PC-9 (cell line): ENCODE data around the gene MIER3.

Source experiments
- CTCF ChIP-seq: fragments of 200-600 bp; sonication (generic); conservative IDR thresholded peaks from 2 replicates; pipeline ENCODE4 v1.6.1; 2017; ENCODE audit warnings: mixed run types, antibody characterized with exemption, mild to moderate bottlenecking, moderate library complexity
- EZH2 ChIP-seq: fragments of 200-600 bp; sonication (generic); IDR thresholded peaks from 2 replicates; pipeline ENCODE4 v1.8.0; 2017; ENCODE audit warnings: antibody characterized with exemption, low read depth

GRCh38 chr5:56910210-56910965 lies 41.5 kb downstream of the MIER3 start:
- no peak for TF ChIP-seq CTCF
- no peak for TF ChIP-seq EZH2
